AG04449 (cell line): ENCODE measurements around the gene NNAT.
A peak's percentile ranks its signal among the peaks of the same experiment; 100 is the strongest.

ENCODE experiments used
- CTCF ChIA-PET: fragments of 350-600 bp; formaldehyde crosslinking; extraction: SDS; loops from one replicate; lab custom pipeline; 2021; ENCODE audit warnings: antibody characterized with exemption; lab: Yijun Ruan, JAX
- POLR2A ChIA-PET: fragments of 400-600, 350-600 bp; formaldehyde crosslinking; extraction: SDS; loops from one replicate; lab custom pipeline; 2020; ENCODE audit warnings: antibody characterized with exemption, inconsistent platforms; lab: Yijun Ruan, JAX
- DNase-seq: peaks from one replicate; pipeline ENCODE4 v3.0.0-alpha.2; 2010; ENCODE audit warnings: low read depth, low spot score
- H3K4me3 ChIP-seq: 2 replicates; pipeline ENCODE4 v1.5.1; 2011; ENCODE audit warnings: low read depth, mild to moderate bottlenecking, control low read depth, low read length
- CTCF ChIP-seq: IDR thresholded peaks from one replicate; pipeline ENCODE4 v1.5.1; 2011; ENCODE audit warnings: mild to moderate bottlenecking, moderate library complexity, low read length, control low read depth, inconsistent platforms; ENCODE audit not compliant: insufficient read depth; ENCODE audit errors: missing control alignments

NNAT gene

GRCh38 chr20:37515876-37516275, 5.2 kb upstream of the NNAT start:
- ChIA-PET POLR2A (no interaction called here), CTCF (interaction anchor here (0.8 kb wide), 1 partner anchor 234 kb away, joined by 3 read pairs; no protein-coding TSS in a partner anchor)
- no peak for TF ChIP-seq CTCF
- no peak overlapping the region for H3K4me3 ChIP-seq
- no peak for DNase-seq

- H3K4me3 ChIP-seq = no peak overlapping the region
- CTCF ChIA-PET = interaction anchor here (1.0 to 1.6 kb wide), 7 partner anchors 11 to 704 kb away, joined by 3 to 5 read pairs (median 3); no protein-coding TSS in a partner anchor
- DNase-seq = no peak
- TF ChIP-seq CTCF = no peak
- POLR2A ChIA-PET = interaction anchor here (1.2 kb wide), 2 partner anchors 11 to 513 kb away, joined by 3 to 4 read pairs; no protein-coding TSS in a partner anchor
Measured at GRCh38 chr20:37516811-37517750, 4.0 kb upstream of the NNAT start.

- TF ChIP-seq CTCF = no peak
- CTCF ChIA-PET = interaction anchor here (1.0 to 1.6 kb wide), 6 partner anchors 13 to 703 kb away, joined by 3 to 5 read pairs (median 4); no protein-coding TSS in a partner anchor
Measured at GRCh38 chr20:37518059-37518458, 3.0 kb upstream of the NNAT start.

GRCh38 chr20:37518606-37519507, 2.2 kb upstream of the NNAT start:
- no peak for DNase-seq
- no peak overlapping the region for H3K4me3 ChIP-seq
- CTCF ChIA-PET = interaction anchor here (1.1 to 2.1 kb wide), 4 partner anchors 15 to 702 kb away, joined by 3 to 8 read pairs (median 4); no protein-coding TSS in a partner anchor
- no peak for TF ChIP-seq CTCF
- POLR2A ChIA-PET = no interaction called here

More at GRCh38 chr20:37518059-37518458, 3.0 kb upstream of the NNAT start:
- DNase-seq = no peak
- no peak overlapping the region for H3K4me3 ChIP-seq
- POLR2A ChIA-PET = interaction anchor here (1.2 kb wide), 1 partner anchor 12 kb away, joined by 4 read pairs; no protein-coding TSS in a partner anchor

- H3K4me3 ChIP-seq = no peak overlapping the region
- ChIA-PET CTCF (interaction anchor here (1.1 to 2.1 kb wide), 2 partner anchors 14 to 242 kb away, joined by 3 to 8 read pairs; no protein-coding TSS in a partner anchor), POLR2A (no interaction called here)
- DNase-seq = no peak
- peak; percentile 1 for TF ChIP-seq CTCF
Measured at GRCh38 chr20:37519508-37520418, 1.3 kb upstream of the NNAT start.
